Fibroblast of peridontal ligament (primary cell): ENCODE results near the gene MEX3C.

Experiments used
- DNase-seq: peaks from one replicate; pipeline ENCODE4 v3.0.0-alpha.2; 2010; ENCODE audit errors: extremely low read depth

Gene MEX3C

GRCh38 chr18:51153659-51154371 is 43.7 kb downstream of the MEX3C start:
- DNase-seq = no peak

- DNase-seq = no peak
Measured at GRCh38 chr18:51151568-51152511, 45.6 kb downstream of the MEX3C start.

- no peak for DNase-seq
Measured at GRCh38 chr18:51151185-51151567, 46.3 kb downstream of the MEX3C start.

- DNase-seq = no peak
Measured at GRCh38 chr18:51150113-51150700, 47.3 kb downstream of the MEX3C start.

GRCh38 chr18:51149670-51150069 is 47.8 kb downstream of the MEX3C start:
- no peak for DNase-seq

- DNase-seq = no peak
Measured at GRCh38 chr18:51146909-51147308, 50.6 kb downstream of the MEX3C start.

GRCh38 chr18:51138936-51139335 is 58.5 kb downstream of the MEX3C start:
- DNase-seq = no peak

GRCh38 chr18:51137891-51138290 is 59.6 kb downstream of the MEX3C start:
- DNase-seq = no peak

- DNase-seq = no peak
Measured at GRCh38 chr18:51137026-51137729, 60.3 kb downstream of the MEX3C start.

GRCh38 chr18:51135795-51136194 is 61.7 kb downstream of the MEX3C start:
- DNase-seq = no peak

- DNase-seq = no peak
Measured at GRCh38 chr18:51135364-51135763, 62.1 kb downstream of the MEX3C start.

GRCh38 chr18:51134721-51135120 is 62.8 kb downstream of the MEX3C start:
- no peak for DNase-seq

GRCh38 chr18:51133580-51134160 is 63.8 kb downstream of the MEX3C start:
- no peak for DNase-seq

- DNase-seq = no peak
Measured at GRCh38 chr18:51132256-51132935, 65.1 kb downstream of the MEX3C start.

GRCh38 chr18:51128533-51128932 is 68.9 kb downstream of the MEX3C start:
- DNase-seq = no peak

GRCh38 chr18:51127664-51128063 is 69.8 kb downstream of the MEX3C start:
- DNase-seq = no peak

- DNase-seq = no peak
Measured at GRCh38 chr18:51125976-51126375, 71.5 kb downstream of the MEX3C start.
